NCI-H2107 treated with DMSO at 0.1 percent for 48 hours (cell line): ENCODE data around the gene ERICH3.

Source experiments
- DNase-seq: peaks from one replicate; lab custom pipeline; 2025; ENCODE audit not compliant: unreplicated experiment; lab: John Stamatoyannopoulos, UW

Gene ERICH3

DNA sequence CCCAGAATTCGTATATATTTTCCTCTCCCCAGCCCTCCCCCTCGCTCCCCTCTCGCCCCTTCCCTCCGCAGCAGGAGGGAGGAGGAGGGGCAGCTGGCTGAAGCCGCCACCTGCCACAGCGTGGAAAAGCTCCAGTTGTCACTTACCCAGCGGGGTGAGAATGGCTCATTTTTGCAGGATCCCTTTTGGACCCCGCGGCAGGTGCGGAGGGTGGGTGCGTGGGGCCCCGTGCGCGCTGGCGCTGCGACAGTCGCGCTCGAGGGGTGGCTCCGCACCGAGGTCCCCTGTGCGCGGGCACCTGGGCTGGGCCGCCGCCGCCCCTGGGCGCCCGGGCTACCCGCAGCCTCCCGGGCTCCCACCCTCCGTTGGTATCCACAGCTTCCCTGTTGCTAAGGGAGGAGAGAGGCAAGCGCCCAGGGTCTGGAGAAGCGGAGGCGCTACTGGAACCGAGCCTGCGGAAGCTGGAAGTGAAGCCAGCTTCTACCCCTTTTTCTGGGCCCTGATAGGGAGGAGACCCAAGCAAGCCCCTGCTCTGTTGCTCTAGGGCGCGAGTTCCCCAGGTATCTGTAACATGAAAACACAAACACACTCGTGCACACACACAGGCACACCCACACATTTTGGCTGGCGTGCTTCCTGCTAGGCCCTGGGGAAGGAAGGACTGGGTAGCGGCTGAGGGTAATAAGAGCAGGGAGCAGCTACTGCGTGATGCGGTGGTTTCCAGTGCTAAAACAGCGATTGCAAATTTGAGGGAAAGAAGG lies at the start of gene ERICH3:
ERICH3 (minus strand) TSS at position 442 of the 761 bp plus-strand sequence; CDS start at position 169, 273 bp downstream.
- peak; percentile 53 for DNase-seq

DNA sequence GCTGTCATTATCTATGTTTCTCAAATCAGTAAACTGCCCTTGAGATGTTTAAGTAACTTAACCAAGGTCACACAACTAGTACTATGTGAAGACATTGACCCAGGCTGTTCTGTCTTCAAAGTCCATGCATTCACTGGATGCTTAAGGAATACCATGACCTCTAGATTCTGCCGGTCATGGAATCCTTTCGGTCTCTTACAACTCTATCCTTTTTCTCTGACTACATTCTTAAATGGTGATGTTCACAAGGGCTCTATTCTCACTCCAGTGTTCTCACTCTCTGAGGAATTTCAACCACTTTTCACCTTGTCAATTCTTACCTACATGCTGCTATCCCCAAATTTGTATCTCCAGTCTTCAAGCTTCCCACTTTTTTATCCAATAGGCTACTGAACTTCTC lies 44.0 kb upstream of the ERICH3 start:
- DNase-seq, result no peak

GRCh38 chr1:74716822-74717221 lies 43.2 kb upstream of the ERICH3 start:
- DNase-seq, result no peak

GRCh38 chr1:74715806-74716205 lies 42.2 kb upstream of the ERICH3 start:
- no peak for DNase-seq

DNA sequence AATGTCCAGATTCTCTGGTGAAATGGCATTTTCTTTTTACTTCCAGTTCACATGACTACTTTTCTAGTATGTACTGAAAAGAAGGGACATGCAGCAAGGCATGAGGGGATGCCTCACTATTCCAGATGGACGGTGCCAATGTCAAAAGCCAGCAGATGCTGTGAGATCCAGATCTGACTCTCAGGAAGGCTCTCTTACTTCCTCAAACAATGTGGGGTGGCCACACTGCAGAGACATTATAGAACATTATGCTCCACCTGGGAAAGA lies 41.6 kb upstream of the ERICH3 start:
- DNase-seq, result no peak

DNA sequence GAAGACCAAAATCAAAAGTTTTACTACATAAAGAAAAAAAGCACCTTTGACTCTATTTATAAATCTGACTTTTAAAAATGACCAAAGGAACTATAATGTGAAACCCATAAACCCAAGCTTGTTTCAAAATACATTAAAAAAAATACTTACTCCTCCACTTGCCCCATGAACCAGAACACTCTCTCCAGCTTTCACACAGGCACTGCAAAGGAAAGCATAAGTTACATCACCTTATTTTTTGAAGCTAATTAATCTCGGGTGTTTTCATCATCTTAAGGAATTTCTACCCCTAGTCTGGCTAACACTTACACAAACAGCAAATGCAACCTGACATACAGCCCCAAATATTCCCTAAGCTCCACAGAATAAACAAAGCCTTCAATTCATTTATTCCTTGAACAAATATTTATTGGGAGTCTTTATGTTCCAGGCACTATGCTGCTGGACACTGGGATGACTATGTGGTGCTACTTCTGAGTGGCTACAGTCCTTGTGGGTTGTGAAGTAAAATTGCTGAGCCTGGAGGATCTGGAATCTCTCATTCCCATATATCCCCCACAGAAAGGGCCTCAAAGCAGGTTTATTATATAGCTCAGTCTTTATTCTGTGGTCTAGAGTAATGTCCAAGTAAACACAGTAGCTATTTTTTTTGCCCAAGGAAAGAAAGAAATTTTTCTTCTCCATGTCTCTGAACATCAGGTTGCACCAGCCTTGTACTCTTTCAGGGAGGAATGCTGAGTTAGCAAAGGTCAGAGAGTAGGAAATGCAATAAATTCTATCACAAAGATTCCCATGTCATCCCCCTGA lies 41.0 kb upstream of the ERICH3 start:
- no peak for DNase-seq

DNA sequence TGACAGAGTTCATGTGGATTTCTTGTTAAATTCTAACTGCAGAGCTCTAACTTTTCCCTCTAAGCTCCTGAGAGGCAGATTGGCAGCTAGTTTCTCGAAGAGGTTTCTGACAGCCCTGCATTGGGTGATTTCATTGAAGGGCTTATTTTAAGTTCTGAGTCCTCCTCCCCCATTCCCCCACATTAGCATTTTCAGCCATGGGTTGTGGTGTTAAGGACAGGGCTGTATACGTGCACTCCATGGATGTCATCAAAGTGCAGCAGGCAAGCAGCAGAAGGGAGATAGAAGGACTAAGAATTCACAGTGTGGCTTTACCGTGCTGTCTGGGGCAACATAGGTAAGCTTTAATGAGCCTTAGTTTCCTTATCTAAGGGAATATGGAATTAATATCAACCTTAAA lies 40.3 kb upstream of the ERICH3 start:
- no peak for DNase-seq

GRCh38 chr1:74712881-74713280 lies 39.3 kb upstream of the ERICH3 start:
- DNase-seq, result no peak

GRCh38 chr1:74703386-74704182 lies 30.0 kb upstream of the ERICH3 start:
- no peak for DNase-seq

DNA sequence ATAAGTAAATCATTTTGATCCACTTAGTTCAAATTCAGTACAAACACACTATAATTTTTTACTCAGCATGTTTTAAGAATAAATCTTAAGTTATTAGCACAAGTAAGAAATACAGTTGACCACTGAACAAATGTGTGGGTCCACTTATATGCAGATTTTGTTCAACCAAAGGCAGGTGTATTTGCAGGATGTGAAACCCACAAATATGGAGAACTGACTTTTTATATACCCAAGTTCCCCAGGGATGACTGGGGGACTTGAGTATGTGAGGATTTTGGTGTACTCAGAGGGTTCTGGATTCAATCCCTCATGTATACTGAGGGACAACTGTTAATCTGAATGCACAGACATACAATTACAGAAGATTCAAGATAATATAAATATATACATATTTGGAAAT lies 25.7 kb upstream of the ERICH3 start:
- DNase-seq, result no peak

DNA sequence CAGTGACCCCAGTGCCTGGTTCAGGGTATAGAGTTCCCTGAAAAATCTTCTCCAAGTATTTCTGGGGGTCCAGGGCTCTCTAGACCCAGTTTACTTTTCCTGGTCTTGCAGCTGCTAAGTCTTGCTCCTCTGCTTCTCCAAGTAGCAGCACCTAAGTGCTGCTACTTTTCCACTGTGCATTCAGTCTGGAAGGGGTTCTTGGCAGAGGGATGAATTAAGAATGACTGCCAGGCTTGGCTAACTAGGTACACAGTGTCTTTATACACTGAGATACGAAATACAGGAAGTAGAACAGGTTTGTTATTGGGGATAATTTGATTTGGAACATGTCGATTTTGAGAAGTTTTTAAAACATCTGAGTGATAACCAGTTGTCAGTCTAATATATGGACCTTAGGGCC lies 24.2 kb upstream of the ERICH3 start:
- DNase-seq, result no peak

DNA sequence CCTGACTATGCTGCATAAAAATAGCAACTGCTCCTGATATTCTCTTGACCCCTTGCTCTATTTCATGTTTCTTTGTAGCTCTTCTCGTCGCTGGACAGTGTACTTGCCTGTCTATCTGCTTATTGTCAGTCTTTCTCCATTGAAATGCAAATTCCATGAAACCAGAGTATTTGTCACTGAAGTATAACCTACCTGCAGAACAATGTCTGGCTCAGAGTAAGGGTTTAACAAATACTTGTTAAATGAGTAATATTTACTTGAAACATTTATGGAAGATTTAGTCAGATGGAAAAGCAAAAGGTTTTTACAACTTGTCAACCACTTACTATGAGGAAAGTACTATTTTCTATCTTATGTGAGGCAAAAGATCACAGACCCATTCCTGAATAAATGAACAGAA lies 19.9 kb upstream of the ERICH3 start:
- DNase-seq, result no peak

- DNase-seq, result no peak
These were observed 17.3 kb upstream of the ERICH3 start for GRCh38 chr1:74690909-74691308.

- peak; percentile 44 for DNase-seq
These were observed 16.7 kb upstream of the ERICH3 start for GRCh38 chr1:74690364-74690696.

DNA sequence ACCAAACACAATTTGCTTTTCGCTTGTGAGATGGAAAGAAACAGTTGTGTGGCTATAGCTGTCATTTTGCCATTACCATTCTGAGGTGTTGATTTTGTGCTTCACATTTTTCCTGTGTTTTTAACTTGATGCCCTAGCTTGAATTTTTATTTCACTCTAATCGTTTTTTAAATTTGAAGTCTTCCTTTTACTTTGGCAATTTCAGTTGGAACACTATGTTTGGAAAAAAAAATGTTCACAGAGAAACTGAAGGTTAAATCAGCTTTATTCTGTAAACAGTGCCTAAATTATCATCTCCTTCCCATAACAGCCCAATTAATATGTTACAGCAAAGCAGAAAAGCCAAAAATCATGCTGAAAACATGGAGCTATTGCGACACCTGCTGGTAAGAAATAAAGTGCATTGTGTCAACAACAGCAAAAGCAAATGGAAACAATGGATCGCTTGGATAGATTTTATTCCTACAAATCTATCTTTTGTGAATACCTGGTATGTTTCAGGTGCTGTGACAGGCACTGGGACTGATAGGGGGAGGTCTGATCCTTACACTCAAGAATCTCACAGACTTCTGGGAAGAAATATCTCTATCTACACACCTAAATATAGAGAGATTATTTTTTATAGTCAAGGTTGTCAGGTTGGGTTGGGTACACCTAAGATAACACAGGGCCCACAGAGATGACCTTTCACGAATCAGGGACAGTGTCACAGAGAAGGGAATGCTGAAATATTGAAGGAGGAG lies 16.2 kb upstream of the ERICH3 start:
- DNase-seq, result peak; percentile 82

DNA sequence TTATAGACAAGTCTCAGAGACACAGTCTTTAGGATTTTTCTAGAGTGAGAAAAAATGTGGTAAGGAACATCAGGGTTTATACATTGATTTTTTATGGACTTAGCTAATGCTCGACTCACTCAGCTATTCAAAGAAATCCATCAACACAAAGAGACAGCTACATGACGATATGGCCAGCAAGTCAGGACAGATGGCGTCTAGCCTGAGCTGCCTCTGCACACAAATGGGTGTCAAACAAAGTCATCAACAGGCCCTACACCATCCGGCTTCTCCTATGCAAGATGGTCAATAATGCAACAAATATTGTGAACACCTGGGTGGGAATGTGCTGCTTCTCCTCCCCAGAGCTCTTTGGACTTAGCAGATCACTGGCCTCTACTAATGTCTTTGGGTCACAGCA lies 13.3 kb upstream of the ERICH3 start:
- no peak for DNase-seq

DNA sequence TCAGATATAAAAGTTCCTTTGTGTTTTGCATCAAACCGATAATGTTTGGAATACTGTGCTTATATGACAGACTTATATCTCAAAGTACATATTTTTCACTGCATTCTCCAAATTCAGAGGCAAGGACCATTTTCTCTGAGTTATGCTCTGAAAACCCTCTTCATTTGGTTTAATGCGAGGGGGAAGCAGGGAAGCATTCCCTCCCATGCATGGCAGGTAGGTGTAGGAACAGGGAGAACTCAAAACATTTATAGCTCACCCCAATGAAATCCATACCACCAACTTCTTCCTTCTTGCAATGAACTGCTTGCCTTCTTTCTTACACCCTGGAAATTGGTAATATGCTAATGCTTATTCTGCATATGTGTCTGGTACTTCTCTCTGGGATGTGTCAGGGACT lies 10.7 kb upstream of the ERICH3 start:
- no peak for DNase-seq

- no peak for DNase-seq
These were observed 10.1 kb upstream of the ERICH3 start for GRCh38 chr1:74683656-74684055.

DNA sequence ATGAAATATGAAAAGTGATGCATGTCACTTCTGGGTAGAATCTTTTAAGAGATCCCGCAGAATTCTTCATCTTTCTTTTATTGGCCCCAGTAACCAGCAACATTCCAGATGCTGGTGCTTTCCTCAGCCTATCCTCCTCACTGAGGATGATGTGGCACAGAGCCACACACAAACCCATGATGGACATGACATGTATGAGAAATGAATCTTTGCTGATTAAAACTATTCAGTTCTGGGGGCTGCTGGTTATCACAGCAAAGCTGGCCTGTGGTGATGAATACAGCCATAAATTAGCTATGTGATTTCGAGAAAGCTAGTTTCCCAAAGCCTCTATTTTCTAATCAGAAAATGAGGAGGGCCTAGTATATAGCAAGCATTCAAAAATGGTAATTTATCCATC lies 8.3 kb upstream of the ERICH3 start:
- DNase-seq, result no peak

GRCh38 chr1:74681449-74681848 lies 7.9 kb upstream of the ERICH3 start:
- DNase-seq, result no peak

DNA sequence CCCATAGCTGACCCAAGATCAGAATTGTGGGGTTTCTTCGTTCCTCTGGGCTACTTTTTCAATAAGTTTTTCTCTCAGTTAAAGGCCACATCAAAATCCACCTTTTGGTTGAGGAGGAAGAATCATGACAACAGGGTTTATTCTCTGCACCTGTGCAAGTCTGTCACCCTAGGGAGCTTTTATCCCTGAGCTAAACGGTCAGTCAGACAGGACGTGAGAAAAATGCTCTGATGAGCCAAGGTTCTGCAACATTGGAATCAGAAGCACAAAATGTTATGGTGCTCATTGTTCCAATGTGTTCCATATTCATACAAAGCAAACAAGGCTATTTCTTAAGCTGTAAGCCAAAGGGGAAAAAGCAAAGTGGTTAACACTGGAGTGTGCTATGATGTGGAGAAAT lies 7.4 kb upstream of the ERICH3 start:
- DNase-seq, result no peak
